ENCODE results near the gene NFIB. TPM values are rescaled to one million over a fixed set of nuclear protein-coding genes. Genes with fewer than 3 reads are reported as not detected.

The NFIB gene
- total RNA-seq, 2 experiments from 2014 or later, result not detected

- Mint-ChIP-seq H3K36me3 (ENCODE audit: low read depth) (no peaks in the 10 kb centered on the region), H3K4me1 (ENCODE audit: low read depth) (peaks cover 30% of the 10 kb centered on the region), H3K4me3 (peak overlapping the region; percentile 74), H3K9me3 (no peaks in the 10 kb centered on the region), H3K27me3 (peaks cover 45% of the 10 kb centered on the region), H3K27ac (peak overlapping the region; percentile 67)
- no peak for TF ChIP-seq CTCF (IDR thresholded peaks at IDR 0.05)
- ChIA-PET CTCF (no interaction called here), POLR2A (no interaction called here)
- peak; percentile 82 for DNase-seq
- ATAC-seq, result peak; percentile 85
- intact Hi-C loops (cut with micrococcal nuclease), result no loop called here
Measured at GRCh38 chr9:14322211-14323082, 8.5 kb upstream of the NFIB start.

GRCh38 chr9:14321517-14322130, 7.7 kb upstream of the NFIB start:
- no peak for ATAC-seq
- intact Hi-C loops (cut with micrococcal nuclease), result no loop called here
- DNase-seq, result no peak
- Mint-ChIP-seq H3K4me1 (ENCODE audit: low read depth) (peaks cover 30% of the 10 kb centered on the region), H3K4me3 (peak overlapping the region; percentile 74), H3K27ac (no peak overlapping the region), H3K27me3 (peaks cover 54% of the 10 kb centered on the region), H3K36me3 (ENCODE audit: low read depth) (no peaks in the 10 kb centered on the region), H3K9me3 (no peaks in the 10 kb centered on the region)
- CTCF ChIA-PET, result no interaction called here
- POLR2A ChIA-PET, result no interaction called here
- no peak for TF ChIP-seq CTCF (IDR thresholded peaks at IDR 0.05)

GRCh38 chr9:14320271-14321181, 6.6 kb upstream of the NFIB start:
- Mint-ChIP-seq H3K4me3 (peak overlapping the region; percentile 32), H3K4me1 (ENCODE audit: low read depth) (peaks cover 32% of the 10 kb centered on the region), H3K27me3 (peaks cover 60% of the 10 kb centered on the region), H3K9me3 (no peaks in the 10 kb centered on the region), H3K36me3 (ENCODE audit: low read depth) (peaks cover 2% of the 10 kb centered on the region), H3K27ac (no peak overlapping the region)
- ChIA-PET POLR2A (no interaction called here), CTCF (no interaction called here)
- DNase-seq (no peak), ATAC-seq (no peak)
- intact Hi-C loops (cut with micrococcal nuclease), result no loop called here
- TF ChIP-seq CTCF (IDR thresholded peaks at IDR 0.05), result no peak

GRCh38 chr9:14318934-14319580, 5.1 kb upstream of the NFIB start:
- TF ChIP-seq CTCF (IDR thresholded peaks at IDR 0.05), result no peak
- ATAC-seq (no peak), DNase-seq (no peak)
- ChIA-PET POLR2A (no interaction called here), CTCF (interaction anchor here (1.1 to 1.5 kb wide), 2 partner anchors 13 to 16 kb away, joined by 3 read pairs; no protein-coding TSS in a partner anchor)
- Mint-ChIP-seq H3K27me3 (peaks cover 64% of the 10 kb centered on the region), H3K4me1 (ENCODE audit: low read depth) (peaks cover 37% of the 10 kb centered on the region), H3K36me3 (ENCODE audit: low read depth) (peaks cover 2% of the 10 kb centered on the region), H3K9me3 (no peaks in the 10 kb centered on the region), H3K4me3 (no peak overlapping the region), H3K27ac (no peak overlapping the region)
- intact Hi-C loops (cut with micrococcal nuclease), result no loop called here
